Mucosa of descending colon (tissue), 3 donors: ENCODE data around the gene ANXA9. TPM values are rescaled to one million over a fixed set of nuclear protein-coding genes. Genes with fewer than 3 reads are reported as not detected.
A peak's percentile ranks its signal among the peaks of the same experiment; 100 is the strongest.

Source experiments
- ATAC-seq: fragments of 200-7000 bp; cut with Tn5 transposase; one replicate; pipeline ENCODE4 v1.9.1; 2020; ENCODE audit warnings: mild to moderate bottlenecking, moderate library complexity
- DNase-seq, 3 donors: peaks; one replicate each; pipeline ENCODE4 v3.0.0-alpha.2; 2020
- H3K36me3 ChIP-seq: fragments of 200-600 bp; one replicate; pipeline ENCODE4 v1.8.0; 2021; ENCODE audit warnings: low read depth, mild to moderate bottlenecking
- H3K4me1 ChIP-seq: fragments of 200-600 bp; one replicate; pipeline ENCODE4 v1.8.0; 2021; ENCODE audit warnings: low read depth, mild to moderate bottlenecking
- H3K4me3 ChIP-seq: fragments of 200-600 bp; one replicate; pipeline ENCODE4 v1.8.0; 2021; ENCODE audit warnings: mild to moderate bottlenecking
- H3K9me3 ChIP-seq: fragments of 200-600 bp; one replicate; pipeline ENCODE4 v1.8.0; 2021; ENCODE audit warnings: mild to moderate bottlenecking
- intact Hi-C, 2 donors: fragments of 100-400 bp; cut with DNase I in 1 of 2; cut with micrococcal nuclease in 1 of 2; formaldehyde crosslinking; loops; one replicate each; pipeline versions ENCODE4 v1.11.0 to v1.11.1; 2022; cut with DNase I, micrococcal nuclease
- total RNA-seq, 3 donors: library from RNA; stranded (reverse); fragmentation: NEBNext Ultra II Directional in 2 of 3; extraction: Animal tissue kit (Norgen Biotek cat#: 25700) in 2 of 3; gene quantifications; one replicate each; pipeline versions ENCODE4 v1.2.1 to v1.2.4, GENCODE V29; 2021 to 2023
- TF ChIP-seq, protein P1 (sequence below): fragments of 200-600 bp; IDR thresholded peaks from one replicate; pipeline ENCODE4 v1.8.0; 2022; ENCODE audit warnings: antibody characterized with exemption, mild to moderate bottlenecking
- donor health status: DM: no; HTN: no; CAD: no; lungs with moderate emphysema.
- donor health status: DM: no; HTN: no; CAD: no.
- donor health status: DM: no; HTN: yes; CAD: no.

Gene ANXA9
- total RNA-seq, 3 donors from 2014 or later = not detected

- H3K9me3 ChIP-seq = no peaks in the 10 kb centered on the region
- no peaks in the 10 kb centered on the region for H3K36me3 ChIP-seq
- intact Hi-C loops = no loop called here
- ATAC-seq (peak; percentile 53), DNase-seq (peak; percentile 40 to 68 (median 55))
- peaks cover 20% of the 10 kb centered on the region for H3K4me1 ChIP-seq
- no peak overlapping the region for H3K4me3 ChIP-seq
- TF ChIP-seq, protein P1, sequence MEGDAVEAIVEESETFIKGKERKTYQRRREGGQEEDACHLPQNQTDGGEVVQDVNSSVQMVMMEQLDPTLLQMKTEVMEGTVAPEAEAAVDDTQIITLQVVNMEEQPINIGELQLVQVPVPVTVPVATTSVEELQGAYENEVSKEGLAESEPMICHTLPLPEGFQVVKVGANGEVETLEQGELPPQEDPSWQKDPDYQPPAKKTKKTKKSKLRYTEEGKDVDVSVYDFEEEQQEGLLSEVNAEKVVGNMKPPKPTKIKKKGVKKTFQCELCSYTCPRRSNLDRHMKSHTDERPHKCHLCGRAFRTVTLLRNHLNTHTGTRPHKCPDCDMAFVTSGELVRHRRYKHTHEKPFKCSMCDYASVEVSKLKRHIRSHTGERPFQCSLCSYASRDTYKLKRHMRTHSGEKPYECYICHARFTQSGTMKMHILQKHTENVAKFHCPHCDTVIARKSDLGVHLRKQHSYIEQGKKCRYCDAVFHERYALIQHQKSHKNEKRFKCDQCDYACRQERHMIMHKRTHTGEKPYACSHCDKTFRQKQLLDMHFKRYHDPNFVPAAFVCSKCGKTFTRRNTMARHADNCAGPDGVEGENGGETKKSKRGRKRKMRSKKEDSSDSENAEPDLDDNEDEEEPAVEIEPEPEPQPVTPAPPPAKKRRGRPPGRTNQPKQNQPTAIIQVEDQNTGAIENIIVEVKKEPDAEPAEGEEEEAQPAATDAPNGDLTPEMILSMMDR = no peak
Measured at GRCh38 chr1:150981177-150981804, 801 bp upstream of the ANXA9 start.

DNA sequence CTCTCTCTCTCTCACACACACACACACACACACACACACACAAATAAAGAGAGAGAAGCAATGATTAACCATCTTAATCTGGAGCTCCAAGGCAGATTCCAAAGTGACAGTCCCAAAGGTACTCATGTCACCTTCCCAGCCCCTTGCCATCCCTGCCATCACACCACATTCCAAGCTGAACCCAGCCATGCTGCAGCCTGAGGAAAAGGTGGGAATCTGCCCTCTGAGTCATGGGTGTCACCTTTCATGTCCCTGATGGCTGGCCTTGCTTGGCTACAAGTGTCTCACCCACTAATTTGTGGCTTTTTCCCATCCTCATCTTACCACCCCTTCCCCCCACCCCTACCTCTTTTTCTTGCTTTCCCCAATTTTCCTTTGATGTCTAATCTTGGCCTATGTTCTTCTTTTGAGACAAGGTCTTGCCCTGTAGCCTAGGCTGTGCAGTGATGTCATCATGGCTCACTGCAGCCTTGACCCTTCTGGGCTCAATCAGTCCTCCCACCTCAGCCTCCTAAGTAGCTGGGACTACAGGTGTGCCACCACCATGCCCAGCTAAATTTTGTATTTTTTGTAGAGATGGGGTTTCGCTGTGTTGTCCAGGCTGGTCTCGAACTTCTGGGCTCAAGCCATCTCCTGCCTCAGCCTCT lies 3.2 kb downstream of the ANXA9 start:
- TF ChIP-seq, protein P1 = no peak
- intact Hi-C loops = no loop called here

GRCh38 chr1:150987924-150988323 lies 5.8 kb downstream of the ANXA9 start:
- intact Hi-C loops = no loop called here
- Histone ChIP-seq H3K9me3 (no peaks in the 10 kb centered on the region), H3K36me3 (no peaks in the 10 kb centered on the region), H3K4me3 (no peak overlapping the region), H3K4me1 (no peaks in the 10 kb centered on the region)
- TF ChIP-seq, protein P1 = no peak
- ATAC-seq = no peak
- DNase-seq = no peak

More for the DNA sequence above, 3.2 kb downstream of the ANXA9 start:
- Histone ChIP-seq H3K9me3 (no peaks in the 10 kb centered on the region), H3K4me3 (no peak overlapping the region), H3K4me1 (peaks cover 10% of the 10 kb centered on the region), H3K36me3 (no peaks in the 10 kb centered on the region)
- no peak for DNase-seq
- no peak for ATAC-seq

DNA sequence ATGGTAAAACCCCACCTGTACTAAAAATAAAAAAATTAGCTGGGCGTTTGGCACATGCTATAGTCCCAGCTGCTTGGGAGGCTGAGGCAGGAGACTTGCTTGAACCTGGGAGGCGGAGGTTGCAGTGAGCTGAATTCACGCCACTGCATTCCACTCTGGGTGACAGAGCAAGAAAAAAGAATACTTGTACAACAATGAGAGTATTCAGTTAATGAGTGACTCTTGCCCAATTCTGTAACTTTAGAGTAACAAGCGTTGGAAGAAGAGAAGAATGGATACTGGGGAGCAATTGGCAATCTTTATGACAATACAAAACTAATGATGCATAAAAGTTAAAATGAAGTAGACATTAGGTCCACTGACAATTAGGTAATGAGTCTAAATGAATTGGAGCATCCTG lies 10.5 kb downstream of the ANXA9 start:
- no peaks in the 10 kb centered on the region for H3K4me1 ChIP-seq
- H3K36me3 ChIP-seq = peaks cover 3% of the 10 kb centered on the region
- no peaks in the 10 kb centered on the region for H3K9me3 ChIP-seq
- no peak for ATAC-seq
- intact Hi-C loops = no loop called here
- TF ChIP-seq, protein P1 = no peak
- H3K4me3 ChIP-seq = no peak overlapping the region
- no peak for DNase-seq

DNA sequence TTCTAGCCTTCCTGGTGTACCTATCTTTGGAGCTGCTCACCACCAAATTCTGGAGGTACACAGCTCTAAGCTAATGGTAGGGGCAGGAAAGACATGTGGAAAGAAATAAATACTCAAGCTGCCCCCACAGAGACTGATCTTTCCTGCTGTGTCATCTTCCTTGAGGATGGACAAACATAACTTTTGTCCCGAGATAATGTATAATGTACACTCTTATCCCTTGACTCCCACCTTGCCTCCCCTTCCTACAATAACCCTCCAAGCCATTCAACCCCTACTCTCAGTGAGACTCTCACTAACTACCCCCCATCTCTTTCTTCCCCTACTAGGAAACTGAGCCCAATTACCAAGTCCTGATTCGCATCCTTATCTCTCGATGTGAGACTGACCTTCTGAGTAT lies 12.2 kb downstream of the ANXA9 start:
- ATAC-seq = no peak
- intact Hi-C loops = no loop called here

More for the DNA sequence above, 12.2 kb downstream of the ANXA9 start:
- H3K4me1 ChIP-seq = no peaks in the 10 kb centered on the region
- TF ChIP-seq, protein P1 = no peak
- H3K9me3 ChIP-seq = no peaks in the 10 kb centered on the region
- DNase-seq = no peak
- H3K36me3 ChIP-seq = peaks cover 8% of the 10 kb centered on the region
- no peak overlapping the region for H3K4me3 ChIP-seq
